GM12801 (cell line): ENCODE results near the gene PROSER3.

Experiments used
- TF ChIP-seq, protein P1 (sequence below): IDR thresholded peaks from one replicate; pipeline ENCODE4 v1.5.1; 2011; ENCODE audit warnings: control low read depth; ENCODE audit not compliant: insufficient read length; ENCODE audit errors: extremely low read depth

Gene PROSER3

DNA sequence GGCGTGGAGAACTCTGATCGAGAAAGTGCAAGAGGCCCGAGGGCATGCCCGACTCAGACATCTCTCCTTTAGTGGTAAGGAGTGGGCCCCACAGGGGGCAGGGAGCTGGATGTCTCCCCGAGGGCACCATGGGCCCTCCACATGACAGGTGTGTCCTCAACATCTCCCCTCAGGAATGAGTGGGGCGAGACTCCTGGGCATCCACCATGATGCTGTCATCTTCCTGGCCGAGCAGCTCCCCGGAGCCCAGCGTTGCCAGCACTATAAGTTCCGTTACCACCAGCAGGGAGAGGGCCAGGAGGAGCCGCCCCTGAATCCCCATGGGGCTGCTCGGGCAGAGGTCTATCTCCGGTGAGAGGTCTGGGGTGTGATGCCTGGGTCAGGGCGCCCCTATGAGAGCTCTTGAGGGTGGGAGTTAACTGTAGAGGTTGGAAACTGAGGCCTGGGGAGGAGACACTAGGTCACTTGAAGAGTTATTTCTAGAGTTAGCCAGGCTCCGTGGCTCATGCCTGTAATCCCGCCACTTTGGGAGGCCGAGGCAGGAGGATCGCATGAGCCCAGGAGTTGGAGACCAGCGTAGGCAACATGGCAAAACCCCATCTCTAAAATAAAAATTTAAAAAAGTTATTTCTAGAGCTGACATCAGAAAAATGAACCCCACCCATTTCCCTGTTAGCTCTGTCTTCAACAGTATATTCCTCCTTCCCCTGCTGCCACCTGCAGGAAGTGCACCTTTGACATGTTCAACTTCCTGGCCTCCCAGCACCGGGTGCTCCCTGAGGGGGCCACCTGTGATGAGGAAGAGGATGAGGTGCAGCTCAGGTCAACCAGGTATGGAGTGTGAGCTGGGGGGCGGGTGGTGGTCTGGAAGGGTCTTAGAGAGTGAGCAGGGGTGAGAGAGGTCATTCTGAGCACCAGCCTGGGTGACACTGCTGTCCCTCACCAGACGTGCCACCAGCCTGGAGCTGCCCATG, 20.8 kb upstream of the PROSER3 start:
- TF ChIP-seq, protein P1, sequence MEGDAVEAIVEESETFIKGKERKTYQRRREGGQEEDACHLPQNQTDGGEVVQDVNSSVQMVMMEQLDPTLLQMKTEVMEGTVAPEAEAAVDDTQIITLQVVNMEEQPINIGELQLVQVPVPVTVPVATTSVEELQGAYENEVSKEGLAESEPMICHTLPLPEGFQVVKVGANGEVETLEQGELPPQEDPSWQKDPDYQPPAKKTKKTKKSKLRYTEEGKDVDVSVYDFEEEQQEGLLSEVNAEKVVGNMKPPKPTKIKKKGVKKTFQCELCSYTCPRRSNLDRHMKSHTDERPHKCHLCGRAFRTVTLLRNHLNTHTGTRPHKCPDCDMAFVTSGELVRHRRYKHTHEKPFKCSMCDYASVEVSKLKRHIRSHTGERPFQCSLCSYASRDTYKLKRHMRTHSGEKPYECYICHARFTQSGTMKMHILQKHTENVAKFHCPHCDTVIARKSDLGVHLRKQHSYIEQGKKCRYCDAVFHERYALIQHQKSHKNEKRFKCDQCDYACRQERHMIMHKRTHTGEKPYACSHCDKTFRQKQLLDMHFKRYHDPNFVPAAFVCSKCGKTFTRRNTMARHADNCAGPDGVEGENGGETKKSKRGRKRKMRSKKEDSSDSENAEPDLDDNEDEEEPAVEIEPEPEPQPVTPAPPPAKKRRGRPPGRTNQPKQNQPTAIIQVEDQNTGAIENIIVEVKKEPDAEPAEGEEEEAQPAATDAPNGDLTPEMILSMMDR = no peak

DNA sequence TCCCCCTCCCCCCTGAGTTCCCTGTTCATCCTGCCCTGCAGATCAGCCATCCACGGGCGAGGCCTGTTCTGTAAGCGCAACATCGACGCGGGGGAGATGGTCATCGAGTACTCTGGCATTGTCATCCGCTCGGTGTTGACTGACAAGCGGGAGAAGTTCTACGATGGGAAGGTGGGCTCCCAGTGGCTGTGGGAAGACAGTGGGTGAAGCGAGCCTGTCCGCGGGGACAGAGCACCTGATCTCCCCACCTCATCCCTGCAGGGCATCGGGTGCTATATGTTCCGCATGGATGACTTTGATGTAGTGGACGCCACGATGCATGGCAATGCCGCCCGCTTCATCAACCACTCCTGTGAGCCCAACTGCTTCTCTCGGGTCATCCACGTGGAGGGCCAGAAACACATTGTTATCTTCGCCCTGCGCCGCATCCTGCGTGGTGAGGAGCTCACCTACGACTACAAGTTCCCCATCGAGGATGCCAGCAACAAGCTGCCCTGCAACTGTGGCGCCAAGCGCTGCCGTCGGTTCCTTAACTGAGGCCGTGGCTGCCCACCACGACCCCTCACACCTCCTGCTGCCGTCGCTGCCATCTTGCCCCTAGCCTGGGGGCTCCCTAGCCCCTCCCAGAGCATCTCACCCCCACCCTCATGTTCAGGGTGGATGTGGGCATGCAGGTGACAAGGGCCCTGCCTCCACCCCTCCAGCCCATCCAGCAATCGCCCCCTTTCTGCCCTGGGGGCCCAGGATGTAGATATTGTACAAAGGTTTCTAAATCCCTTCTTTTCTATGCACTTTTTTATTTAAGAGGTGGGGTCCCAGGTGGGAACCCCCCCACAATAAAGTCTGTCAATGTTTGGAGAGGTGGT, 19.7 kb upstream of the PROSER3 start:
- TF ChIP-seq, protein P1 = no peak

DNA sequence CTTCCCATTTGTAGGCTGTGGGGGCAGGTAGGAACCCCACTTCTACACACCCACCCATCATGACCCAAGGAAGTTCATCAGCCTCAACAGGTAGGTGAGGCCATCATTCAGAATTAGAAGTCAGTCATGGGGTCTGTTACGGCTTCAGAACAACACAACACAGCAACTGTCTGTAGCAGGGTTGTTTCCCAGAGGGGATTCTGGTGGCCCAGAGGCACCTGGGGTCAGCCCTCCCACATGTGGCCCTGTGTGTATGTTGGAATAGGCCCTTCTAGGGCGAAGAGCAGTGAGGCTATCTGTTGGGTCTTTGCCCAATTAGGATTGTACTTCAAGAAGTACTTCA, 19.1 kb upstream of the PROSER3 start:
- TF ChIP-seq, protein P1 = no peak

- TF ChIP-seq, protein P1 = no peak
Measured at GRCh38 chr19:35739275-35740107, 18.5 kb upstream of the PROSER3 start.

GRCh38 chr19:35740108-35740422, 17.9 kb upstream of the PROSER3 start:
- TF ChIP-seq, protein P1 = no peak

DNA sequence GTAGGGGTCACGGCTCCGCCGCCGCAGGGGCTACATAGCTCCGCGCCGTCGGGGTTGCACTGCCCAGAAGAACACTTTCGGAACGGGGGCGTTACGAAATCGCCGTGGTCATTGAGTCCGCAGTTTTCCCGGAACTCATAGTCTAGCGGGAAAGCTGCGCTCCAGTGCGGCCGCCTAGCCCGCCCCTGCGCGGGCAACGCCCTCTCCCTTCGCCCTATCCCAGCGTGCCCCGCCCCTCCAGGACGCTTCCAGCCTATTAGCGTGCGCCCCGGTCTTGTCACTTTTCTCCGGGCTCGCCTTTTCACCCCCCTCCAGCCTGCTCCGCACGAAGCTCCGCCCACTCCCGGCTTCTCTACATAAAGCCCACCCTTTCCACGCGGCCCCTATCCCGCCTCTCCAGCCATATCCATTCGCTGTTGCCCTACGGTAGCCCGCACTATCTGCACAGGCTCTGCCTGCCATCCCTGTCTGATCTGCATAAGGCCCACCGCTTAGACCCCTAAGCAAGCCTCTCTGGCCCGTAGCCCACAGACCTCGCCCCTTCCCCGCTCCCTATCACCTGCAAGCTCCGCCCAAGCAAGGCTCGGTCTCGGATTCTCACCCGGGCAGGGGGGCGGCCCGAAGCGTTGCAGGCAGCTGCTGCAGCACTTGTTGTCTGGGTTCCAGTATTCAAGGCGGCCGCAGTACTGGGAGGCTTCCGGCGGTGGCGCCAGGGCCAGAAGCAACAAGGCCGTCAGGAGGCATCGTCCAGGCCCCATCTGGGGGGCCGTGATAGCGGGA, 17.4 kb upstream of the PROSER3 start:
- TF ChIP-seq, protein P1 = no peak
